ENCODE results near the gene COX6A1.

The COX6A1 gene

GRCh38 chr12:120468325-120468820, 30.5 kb downstream of the COX6A1 start:
- TF ChIP-seq ZFX (IDR thresholded peaks at IDR 0.05; ENCODE audit: borderline replicate concordance) (no peak), CTCF (IDR thresholded peaks at IDR 0.05) (no peak)
- H3K27ac ChIP-seq: peak overlapping the region; percentile 89

- no peak for TF ChIP-seq CTCF (IDR thresholded peaks at IDR 0.05)
- peak overlapping the region; percentile 89 for H3K27ac ChIP-seq
These were observed 31.0 kb downstream of the COX6A1 start for GRCh38 chr12:120468821-120469449.

GRCh38 chr12:120469450-120470149, 31.7 kb downstream of the COX6A1 start, which contains the start of gene SRSF9:
TSS of gene SRSF9 (minus strand) at chr12:120469748. CDS start at chr12:120469609, 139 bp downstream.
- TF ChIP-seq CTCF (IDR thresholded peaks at IDR 0.05): peak; percentile 99
- TF ChIP-seq ZFX (IDR thresholded peaks at IDR 0.05; ENCODE audit: borderline replicate concordance): no peak
- H3K27ac ChIP-seq: peak within 1 kb of the TSS; percentile 89

- H3K27ac ChIP-seq: peak overlapping the region; percentile 89
- TF ChIP-seq ZFX (IDR thresholded peaks at IDR 0.05; ENCODE audit: borderline replicate concordance) (no peak), CTCF (IDR thresholded peaks at IDR 0.05) (no peak)
These were observed 32.4 kb downstream of the COX6A1 start for GRCh38 chr12:120470150-120470784.

GRCh38 chr12:120472521-120472920, 34.6 kb downstream of the COX6A1 start:
- H3K27ac ChIP-seq: no peak overlapping the region
- TF ChIP-seq ZFX (IDR thresholded peaks at IDR 0.05; ENCODE audit: borderline replicate concordance) (no peak), CTCF (IDR thresholded peaks at IDR 0.05) (no peak)

- H3K27ac ChIP-seq: peak overlapping the region; percentile 14; the same call in 1 of the 2 replicates
- TF ChIP-seq ZFX (IDR thresholded peaks at IDR 0.05; ENCODE audit: borderline replicate concordance) (no peak), CTCF (IDR thresholded peaks at IDR 0.05) (no peak)
These were observed 36.1 kb downstream of the COX6A1 start for GRCh38 chr12:120473807-120474615.

Measured in 22Rv1 (cell line).